ENCODE results near the gene P2RY6. TPM values are rescaled to one million over a fixed set of nuclear protein-coding genes. Genes with fewer than 3 reads are reported as not detected.

Gene P2RY6
- total and polyA plus RNA-seq, 2 of the 8 experiments (the other 6 are each of a cell fraction or from before 2014, with no cell fraction given) = 0.15 TPM; not detected in 1

GRCh38 chr11:73237471-73238290 is 34.5 kb upstream of the P2RY6 start:
- Histone ChIP-seq H3K9ac (replicated peaks in 1 of 4; ENCODE audit: extremely low read depth in 1 of 4, low read depth in 3 of 4, low read length in 3 of 4) (no peak overlapping the region), H2BK15ac (ENCODE audit: low read length) (0 out of 2 replicates have a peak overlapping the region, but pooled peaks have one; percentile 12), H3K4me2 (ENCODE audit: insufficient read depth in 1 of 2, low read depth in 2 of 2, low read length in 2 of 2) (no peak overlapping the region), H4K91ac (replicated peaks; ENCODE audit: insufficient read length, low read length) (no peak overlapping the region), H3K23ac (ENCODE audit: insufficient read length) (no peak overlapping the region), H3K79me1 (ENCODE audit: low read depth, low read length) (no peaks in the 10 kb centered on the region), H2AK5ac (ENCODE audit: low read depth, low read length) (0 out of 2 replicates have a peak overlapping the region, but pooled peaks have one; percentile 56), H3K79me2 (ENCODE audit: control insufficient read depth in 1 of 2, insufficient read depth in 2 of 2, low read length in 2 of 2) (no peaks in the 10 kb centered on the region), H3K4me1 (replicated peaks in 1 of 4; ENCODE audit: control insufficient read depth in 3 of 4, insufficient read depth in 4 of 4, low read length in 3 of 4) (peaks cover 0 to 6% (median 3%) of the 10 kb centered on the region in 4 experiments; a peak in 3 of 7 replicates), H3K9me3 (ENCODE audit: insufficient read depth in 2 of 2, low read depth in 1 of 2, low read length in 1 of 2) (no peaks in the 10 kb centered on the region), H3K56ac (replicated peaks; ENCODE audit: insufficient read length, low read depth, low read length) (no peak overlapping the region), H2AFZ (ENCODE audit: low read length) (no peak overlapping the region), H3K4me3 (ENCODE audit: extremely low read depth in 1 of 4, insufficient read depth in 2 of 4, low read depth in 3 of 4, low read length in 4 of 4) (no peak overlapping the region), H4K5ac (ENCODE audit: insufficient read length, low read depth, low read length) (no peak overlapping the region), H2BK20ac (ENCODE audit: low read length) (no peak overlapping the region), H3K14ac (ENCODE audit: insufficient read length) (no peak overlapping the region), H4K8ac (ENCODE audit: extremely low read depth, insufficient read depth, low read length) (no peak overlapping the region), H3K36me3 (ENCODE audit: control insufficient read depth in 2 of 4, insufficient read depth in 4 of 4, low read length in 3 of 4) (no peaks in the 10 kb centered on the region), H2BK120ac (replicated peaks; ENCODE audit: low read depth, low read length) (no peak overlapping the region), H2BK5ac (ENCODE audit: low read depth, low read length) (0 out of 2 replicates have a peak overlapping the region, but pooled peaks have one; percentile 8), H3K18ac (ENCODE audit: extremely low read depth, low read length) (no peak overlapping the region), H3K27me3 (replicated peaks in 1 of 4; ENCODE audit: control insufficient read depth in 3 of 4, extremely low read depth in 1 of 4, insufficient read depth in 3 of 4, low read length in 3 of 4) (no peaks in the 10 kb centered on the region), H3K4ac (replicated peaks; ENCODE audit: insufficient read length, low read depth, low read length) (no peak overlapping the region), H4K20me1 (replicated peaks in 1 of 2; ENCODE audit: control insufficient read depth in 1 of 2, insufficient read depth in 2 of 2, low read length in 2 of 2) (no peaks in the 10 kb centered on the region), H2BK12ac (ENCODE audit: low read depth, low read length) (no peak overlapping the region), H3K27ac (ENCODE audit: low read depth, low read length) (no peak overlapping the region), H3K23me2 (ENCODE audit: low read depth, low read length) (0 out of 2 replicates have a peak, but pooled peaks cover 2% of the 10 kb centered on the region)
- ChIA-PET CTCF (ENCODE audit: partially characterized antibody) (interaction anchor here (0.5 to 21.6 kb wide), 35 partner anchors 6 to 522 kb away, joined by 3 to 451 read pairs (median 6); partner anchors contain the start of gene P2RY6), POLR2A (ENCODE audit: partially characterized antibody) (interaction anchor here (0.9 to 1.2 kb wide), 2 partner anchors 38 to 92 kb away, joined by 3 read pairs; no protein-coding TSS in a partner anchor)
- FAIRE-seq (no peak), DNase-seq (ENCODE audit: low read depth in 1 of 2, low spot score in 2 of 2) (no peak)
- WGBS, 2 experiments (ENCODE audit: extremely low coverage in 1 of 2, insufficient coverage in 1 of 2, insufficient read length in 1 of 2, insufficient replicate concordance in 2 of 2, low coverage in 1 of 2, low lambda C conversion rate in 2 of 2, missing lambda C conversion rate in 1 of 2) = 78% methylated on average over 10 of the region's 10 CpGs; no CpG with 5 or more reads in 1 of the 2 experiments
- TF ChIP-seq GABPA (IDR thresholded peaks at IDR 0.05; ENCODE audit: borderline replicate concordance, insufficient read depth, low read length) (no peak), CBX5 (IDR thresholded peaks at IDR 0.05; ENCODE audit: low read depth, low read length) (no peak), SIRT6 (IDR thresholded peaks at IDR 0.05; ENCODE audit: low read length) (no peak), RAD21 (IDR thresholded peaks at IDR 0.05 in 1 of 2, conservative IDR thresholded peaks at IDR 0.05 in 1 of 2; ENCODE audit: low read depth in 2 of 2, low read length in 2 of 2) (no peak), TEAD4 (IDR thresholded peaks at IDR 0.05; ENCODE audit: low read depth, low read length) (no peak), NANOG (IDR thresholded peaks at IDR 0.05; ENCODE audit: insufficient read depth, low read depth, low read length, poor library complexity, severe bottlenecking) (no peak), CBX8 (IDR thresholded peaks at IDR 0.05; ENCODE audit: borderline replicate concordance, low read depth, low read length) (no peak), EGR1 (IDR thresholded peaks at IDR 0.05; ENCODE audit: borderline replicate concordance, low read depth, low read length) (no peak), CHD2 (IDR thresholded peaks at IDR 0.05; ENCODE audit: low read length) (no peak), BACH1 (IDR thresholded peaks at IDR 0.05; ENCODE audit: low read length) (no peak), RXRA (IDR thresholded peaks at IDR 0.05; ENCODE audit: insufficient read depth, low read depth, low read length) (no peak)

Data from H1 (cell line).